ENCODE data around the gene EVX2. TPM values are rescaled to one million over a fixed set of nuclear protein-coding genes. Genes with fewer than 3 reads are reported as not detected.

EVX2 gene
- total and polyA plus RNA-seq, 2 of the 4 experiments (the other 2 are of a cell fraction) = not detected

DNA sequence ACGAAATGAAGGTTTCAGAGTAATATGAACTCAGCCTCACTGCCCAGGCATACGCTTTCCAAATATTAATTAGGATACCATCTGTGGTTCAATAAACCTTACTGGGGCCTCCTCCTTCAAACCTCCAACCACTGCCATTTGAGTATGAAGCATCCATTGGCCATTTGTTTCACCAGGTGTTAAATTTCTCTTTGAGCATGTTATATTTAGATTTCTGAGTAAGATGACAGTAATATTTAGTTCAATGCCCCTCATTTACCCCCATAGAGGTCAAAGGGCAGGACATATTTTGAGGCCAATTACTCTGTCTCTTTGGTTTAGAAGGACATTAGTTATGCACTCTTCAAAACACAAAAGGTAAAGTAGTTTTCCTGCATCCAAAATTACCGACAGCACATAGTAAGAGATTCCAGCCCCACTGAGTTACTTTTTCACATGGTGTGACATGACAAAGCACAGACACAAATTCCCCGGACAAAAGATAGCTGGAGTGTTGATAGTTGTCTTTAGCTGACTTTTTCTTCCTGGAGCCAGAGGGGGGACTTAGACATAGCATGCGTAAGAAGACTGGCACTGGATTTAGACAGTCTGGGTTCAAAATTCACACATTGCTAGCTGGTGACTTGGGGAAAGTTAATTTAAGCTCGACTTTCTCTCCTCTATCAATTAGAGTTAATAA lies 48.6 kb downstream of the EVX2 start:
- no peak overlapping the region for H3K4me2 ChIP-seq (ENCODE audit: low read depth, low read length)
- no peaks in the 10 kb centered on the region for H4K20me1 ChIP-seq (ENCODE audit: insufficient read depth, low read length)
- H3K4me1 ChIP-seq (ENCODE audit: control insufficient read depth, insufficient read depth, low read length) = no peaks in the 10 kb centered on the region
- H3K79me1 ChIP-seq (ENCODE audit: low read depth in 1 of 2, low read length in 2 of 2) = no peaks in the 10 kb centered on the region
- H3K56ac ChIP-seq (ENCODE audit: extremely low read depth, insufficient read depth, low read length) = no peak overlapping the region
- TF ChIP-seq RFX5 (IDR thresholded peaks at IDR 0.05; ENCODE audit: low read depth, low read length) (no peak), RCOR1 (IDR thresholded peaks at IDR 0.05; ENCODE audit: insufficient replicate concordance, low read length) (no peak), BHLHE40 (IDR thresholded peaks at IDR 0.05; ENCODE audit: low read depth, low read length) (no peak), RAD21 (IDR thresholded peaks at IDR 0.05; ENCODE audit: low read length) (no peak), MAZ (IDR thresholded peaks at IDR 0.05; ENCODE audit: borderline replicate concordance, low read depth, low read length) (no peak)
- TF ChIP-seq, protein P1, sequence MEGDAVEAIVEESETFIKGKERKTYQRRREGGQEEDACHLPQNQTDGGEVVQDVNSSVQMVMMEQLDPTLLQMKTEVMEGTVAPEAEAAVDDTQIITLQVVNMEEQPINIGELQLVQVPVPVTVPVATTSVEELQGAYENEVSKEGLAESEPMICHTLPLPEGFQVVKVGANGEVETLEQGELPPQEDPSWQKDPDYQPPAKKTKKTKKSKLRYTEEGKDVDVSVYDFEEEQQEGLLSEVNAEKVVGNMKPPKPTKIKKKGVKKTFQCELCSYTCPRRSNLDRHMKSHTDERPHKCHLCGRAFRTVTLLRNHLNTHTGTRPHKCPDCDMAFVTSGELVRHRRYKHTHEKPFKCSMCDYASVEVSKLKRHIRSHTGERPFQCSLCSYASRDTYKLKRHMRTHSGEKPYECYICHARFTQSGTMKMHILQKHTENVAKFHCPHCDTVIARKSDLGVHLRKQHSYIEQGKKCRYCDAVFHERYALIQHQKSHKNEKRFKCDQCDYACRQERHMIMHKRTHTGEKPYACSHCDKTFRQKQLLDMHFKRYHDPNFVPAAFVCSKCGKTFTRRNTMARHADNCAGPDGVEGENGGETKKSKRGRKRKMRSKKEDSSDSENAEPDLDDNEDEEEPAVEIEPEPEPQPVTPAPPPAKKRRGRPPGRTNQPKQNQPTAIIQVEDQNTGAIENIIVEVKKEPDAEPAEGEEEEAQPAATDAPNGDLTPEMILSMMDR (conservative IDR thresholded peaks at IDR 0.05; ENCODE audit: low read depth, low read length) = no peak
- ATAC-seq (ENCODE audit: low read depth) = no peak
- intact Hi-C loops (cut with micrococcal nuclease) (no loop called here), dilution Hi-C loops (cut with HindIII; ENCODE audit: low sequenced_read_pairs, unreplicated experiment) (no loop called here), in situ Hi-C loops (cut with MboI; ENCODE audit: low sequenced_read_pairs) (no loop called here)
- H3K4me3 ChIP-seq (ENCODE audit: insufficient read depth, low read depth, low read length) = no peak overlapping the region
- H3K27me3 ChIP-seq (ENCODE audit: control insufficient read depth, insufficient read depth, low read length) = no peaks in the 10 kb centered on the region
- no peak overlapping the region for H3K27ac ChIP-seq (ENCODE audit: insufficient read depth, low read length)
- no peak overlapping the region for H2AFZ ChIP-seq (replicated peaks; ENCODE audit: low read length, poor library complexity)
- DNase-seq = no peak
- no peak overlapping the region for H2BK5ac ChIP-seq (ENCODE audit: low read depth, low read length, poor library complexity, severe bottlenecking)
- H3K4ac ChIP-seq (ENCODE audit: low read depth, low read length) = no peak overlapping the region
- ChIA-PET CTCF (no interaction called here), POLR2A (ENCODE audit: unreplicated experiment) (no interaction called here)
- H4K8ac ChIP-seq (ENCODE audit: low read depth in 2 of 2, low read length in 2 of 2) = no peak overlapping the region
- no peak overlapping the region for H3K14ac ChIP-seq (replicated peaks; ENCODE audit: low read depth, low read length)
- H3K18ac ChIP-seq (ENCODE audit: low read depth, low read length) = no peak overlapping the region
- no peak overlapping the region for H3K9ac ChIP-seq (ENCODE audit: low read depth, low read length)
- no peak overlapping the region for H3K23ac ChIP-seq (ENCODE audit: low read depth, low read length)
- H4K91ac ChIP-seq (ENCODE audit: insufficient read depth, low read depth, low read length) = no peak overlapping the region
- BruUV-seq (replicated peaks) = no TSS peak
- H2AK5ac ChIP-seq (ENCODE audit: low read depth, low read length) = no peak overlapping the region
- H3K9me1 ChIP-seq (ENCODE audit: insufficient read depth, low read length) = no peaks in the 10 kb centered on the region
- no peak overlapping the region for H2BK120ac ChIP-seq (ENCODE audit: low read depth, low read length)
- WGBS, 2 experiments (ENCODE audit: extremely low coverage in 2 of 2, insufficient read length in 1 of 2) = no CpG with 5 or more reads among the region's 6 CpGs
- H3K36me3 ChIP-seq (ENCODE audit: control insufficient read depth, insufficient read depth, low read length) = no peaks in the 10 kb centered on the region
- H4K5ac ChIP-seq (ENCODE audit: low read depth, low read length) = no peak overlapping the region
- H2BK20ac ChIP-seq (ENCODE audit: low read depth, low read length) = no peak overlapping the region
- no peaks in the 10 kb centered on the region for H3K9me3 ChIP-seq (ENCODE audit: control insufficient read depth, insufficient read depth, low read length)
- no peak overlapping the region for H2BK15ac ChIP-seq (ENCODE audit: low read depth, low read length)
- no peak overlapping the region for H2AK9ac ChIP-seq (replicated peaks; ENCODE audit: low read depth, low read length, poor library complexity)

Data from IMR-90 (cell line).